Astrocyte of the spinal cord (primary cell): ENCODE data around the gene TAS2R3.
A peak's percentile ranks its signal among the peaks of the same experiment; 100 is the strongest.
"Not testable (repeated sequence)": the region's sequence is repeated elsewhere in the genome, so short reads cannot be mapped to it uniquely, and the experiment has no call there.

Experiments used
- DNase-seq: peaks from one replicate; pipeline ENCODE4 v3.0.0; 2011; ENCODE audit warnings: low read depth, low spot score
- H3K4me3 ChIP-seq: 2 replicates; pipeline ENCODE4 v1.5.1; 2011; ENCODE audit warnings: low read depth, mild to moderate bottlenecking, low read length, moderate library complexity
- CTCF ChIP-seq: IDR thresholded peaks from 2 replicates; pipeline ENCODE4 v1.5.1; 2012; ENCODE audit warnings: low read depth, mild to moderate bottlenecking, low read length, inconsistent platforms
- in situ Hi-C: cut with HindIII; loops from 2 replicates; pipeline ENCODE4 v1.10.0; 2017; ENCODE audit warnings: low sequenced_read_pairs

The TAS2R3 gene

GRCh38 chr7:141742229-141742628, 21.7 kb upstream of the TAS2R3 start:
- no peak for TF ChIP-seq CTCF
- no peak overlapping the region for H3K4me3 ChIP-seq
- no peak for DNase-seq
- in situ Hi-C loops, result no loop called here

- DNase-seq, result no peak
- no peak for TF ChIP-seq CTCF
- in situ Hi-C loops, result no loop called here
- no peak overlapping the region for H3K4me3 ChIP-seq
Observed at GRCh38 chr7:141744131-141744530, 19.8 kb upstream of the TAS2R3 start.

GRCh38 chr7:141748396-141748795, 15.5 kb upstream of the TAS2R3 start:
- no peak for TF ChIP-seq CTCF
- in situ Hi-C loops, result no loop called here
- H3K4me3 ChIP-seq, result no peak overlapping the region
- peak; percentile 46 for DNase-seq

- peak; percentile 12 for DNase-seq
- H3K4me3 ChIP-seq, in situ Hi-C loops: not testable (repeated sequence)
Observed at GRCh38 chr7:141751904-141752303, 12.0 kb upstream of the TAS2R3 start.

- DNase-seq, result no peak
- TF ChIP-seq CTCF, result peak; percentile 29
- in situ Hi-C loops, result no loop called here
- H3K4me3 ChIP-seq, result no peak overlapping the region
Observed at GRCh38 chr7:141752634-141753033, 11.3 kb upstream of the TAS2R3 start.

- in situ Hi-C loops, result no loop called here
- peak; percentile 43 for TF ChIP-seq CTCF
- no peak for DNase-seq
- no peak overlapping the region for H3K4me3 ChIP-seq
Observed at GRCh38 chr7:141754939-141755338, 9.0 kb upstream of the TAS2R3 start.

GRCh38 chr7:141770083-141770583, 6.2 kb downstream of the TAS2R3 start:
- H3K4me3 ChIP-seq, DNase-seq, in situ Hi-C loops: not testable (repeated sequence)

- TF ChIP-seq CTCF, result no peak
- no peak within 1 kb of the TSS for H3K4me3 ChIP-seq
- in situ Hi-C loops, result no loop called here
- no peak for DNase-seq
Observed at GRCh38 chr7:141776374-141776773, 12.5 kb downstream of the TAS2R3 start, which contains the start of gene TAS2R4. Gene TAS2R4, plus strand, starts transcription at chr7:141776674. Its CDS starts 1,815 bp downstream, at chr7:141778489.
